Measurements from ENCODE around the gene CFAP74. TPM values are rescaled to one million over a fixed set of nuclear protein-coding genes. Genes with fewer than 3 reads are reported as not detected.

Gene CFAP74
- total and polyA plus RNA-seq, 9 of the 15 experiments (the other 6 are each of a cell fraction or from before 2014, with no cell fraction given): 0.03 to 0.15 (median 0.05) TPM; not detected in 6

DNA sequence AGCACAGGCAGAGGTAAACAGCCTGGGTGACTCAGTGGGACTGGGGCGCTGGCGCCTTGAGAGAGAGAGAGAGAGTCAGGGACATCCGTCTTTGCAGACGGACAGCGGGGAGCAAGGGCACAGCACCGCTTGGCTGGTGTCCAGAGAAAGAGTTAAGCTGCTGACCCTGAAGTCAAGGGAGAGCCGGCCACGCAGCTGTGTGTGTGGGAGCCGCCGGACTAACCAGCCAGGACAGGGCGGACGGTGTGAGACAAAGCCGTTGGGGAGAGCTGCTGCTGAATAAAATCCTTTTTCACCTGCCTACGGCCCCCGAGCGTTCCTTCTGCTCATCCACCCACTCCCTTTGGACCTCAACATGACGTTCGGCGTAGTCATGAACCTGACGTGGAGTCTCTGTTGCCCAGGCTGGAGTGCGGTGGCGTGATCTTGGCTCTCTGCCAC is 14.5 kb downstream of the CFAP74 start (continued):
- TF ChIP-seq, protein P1, sequence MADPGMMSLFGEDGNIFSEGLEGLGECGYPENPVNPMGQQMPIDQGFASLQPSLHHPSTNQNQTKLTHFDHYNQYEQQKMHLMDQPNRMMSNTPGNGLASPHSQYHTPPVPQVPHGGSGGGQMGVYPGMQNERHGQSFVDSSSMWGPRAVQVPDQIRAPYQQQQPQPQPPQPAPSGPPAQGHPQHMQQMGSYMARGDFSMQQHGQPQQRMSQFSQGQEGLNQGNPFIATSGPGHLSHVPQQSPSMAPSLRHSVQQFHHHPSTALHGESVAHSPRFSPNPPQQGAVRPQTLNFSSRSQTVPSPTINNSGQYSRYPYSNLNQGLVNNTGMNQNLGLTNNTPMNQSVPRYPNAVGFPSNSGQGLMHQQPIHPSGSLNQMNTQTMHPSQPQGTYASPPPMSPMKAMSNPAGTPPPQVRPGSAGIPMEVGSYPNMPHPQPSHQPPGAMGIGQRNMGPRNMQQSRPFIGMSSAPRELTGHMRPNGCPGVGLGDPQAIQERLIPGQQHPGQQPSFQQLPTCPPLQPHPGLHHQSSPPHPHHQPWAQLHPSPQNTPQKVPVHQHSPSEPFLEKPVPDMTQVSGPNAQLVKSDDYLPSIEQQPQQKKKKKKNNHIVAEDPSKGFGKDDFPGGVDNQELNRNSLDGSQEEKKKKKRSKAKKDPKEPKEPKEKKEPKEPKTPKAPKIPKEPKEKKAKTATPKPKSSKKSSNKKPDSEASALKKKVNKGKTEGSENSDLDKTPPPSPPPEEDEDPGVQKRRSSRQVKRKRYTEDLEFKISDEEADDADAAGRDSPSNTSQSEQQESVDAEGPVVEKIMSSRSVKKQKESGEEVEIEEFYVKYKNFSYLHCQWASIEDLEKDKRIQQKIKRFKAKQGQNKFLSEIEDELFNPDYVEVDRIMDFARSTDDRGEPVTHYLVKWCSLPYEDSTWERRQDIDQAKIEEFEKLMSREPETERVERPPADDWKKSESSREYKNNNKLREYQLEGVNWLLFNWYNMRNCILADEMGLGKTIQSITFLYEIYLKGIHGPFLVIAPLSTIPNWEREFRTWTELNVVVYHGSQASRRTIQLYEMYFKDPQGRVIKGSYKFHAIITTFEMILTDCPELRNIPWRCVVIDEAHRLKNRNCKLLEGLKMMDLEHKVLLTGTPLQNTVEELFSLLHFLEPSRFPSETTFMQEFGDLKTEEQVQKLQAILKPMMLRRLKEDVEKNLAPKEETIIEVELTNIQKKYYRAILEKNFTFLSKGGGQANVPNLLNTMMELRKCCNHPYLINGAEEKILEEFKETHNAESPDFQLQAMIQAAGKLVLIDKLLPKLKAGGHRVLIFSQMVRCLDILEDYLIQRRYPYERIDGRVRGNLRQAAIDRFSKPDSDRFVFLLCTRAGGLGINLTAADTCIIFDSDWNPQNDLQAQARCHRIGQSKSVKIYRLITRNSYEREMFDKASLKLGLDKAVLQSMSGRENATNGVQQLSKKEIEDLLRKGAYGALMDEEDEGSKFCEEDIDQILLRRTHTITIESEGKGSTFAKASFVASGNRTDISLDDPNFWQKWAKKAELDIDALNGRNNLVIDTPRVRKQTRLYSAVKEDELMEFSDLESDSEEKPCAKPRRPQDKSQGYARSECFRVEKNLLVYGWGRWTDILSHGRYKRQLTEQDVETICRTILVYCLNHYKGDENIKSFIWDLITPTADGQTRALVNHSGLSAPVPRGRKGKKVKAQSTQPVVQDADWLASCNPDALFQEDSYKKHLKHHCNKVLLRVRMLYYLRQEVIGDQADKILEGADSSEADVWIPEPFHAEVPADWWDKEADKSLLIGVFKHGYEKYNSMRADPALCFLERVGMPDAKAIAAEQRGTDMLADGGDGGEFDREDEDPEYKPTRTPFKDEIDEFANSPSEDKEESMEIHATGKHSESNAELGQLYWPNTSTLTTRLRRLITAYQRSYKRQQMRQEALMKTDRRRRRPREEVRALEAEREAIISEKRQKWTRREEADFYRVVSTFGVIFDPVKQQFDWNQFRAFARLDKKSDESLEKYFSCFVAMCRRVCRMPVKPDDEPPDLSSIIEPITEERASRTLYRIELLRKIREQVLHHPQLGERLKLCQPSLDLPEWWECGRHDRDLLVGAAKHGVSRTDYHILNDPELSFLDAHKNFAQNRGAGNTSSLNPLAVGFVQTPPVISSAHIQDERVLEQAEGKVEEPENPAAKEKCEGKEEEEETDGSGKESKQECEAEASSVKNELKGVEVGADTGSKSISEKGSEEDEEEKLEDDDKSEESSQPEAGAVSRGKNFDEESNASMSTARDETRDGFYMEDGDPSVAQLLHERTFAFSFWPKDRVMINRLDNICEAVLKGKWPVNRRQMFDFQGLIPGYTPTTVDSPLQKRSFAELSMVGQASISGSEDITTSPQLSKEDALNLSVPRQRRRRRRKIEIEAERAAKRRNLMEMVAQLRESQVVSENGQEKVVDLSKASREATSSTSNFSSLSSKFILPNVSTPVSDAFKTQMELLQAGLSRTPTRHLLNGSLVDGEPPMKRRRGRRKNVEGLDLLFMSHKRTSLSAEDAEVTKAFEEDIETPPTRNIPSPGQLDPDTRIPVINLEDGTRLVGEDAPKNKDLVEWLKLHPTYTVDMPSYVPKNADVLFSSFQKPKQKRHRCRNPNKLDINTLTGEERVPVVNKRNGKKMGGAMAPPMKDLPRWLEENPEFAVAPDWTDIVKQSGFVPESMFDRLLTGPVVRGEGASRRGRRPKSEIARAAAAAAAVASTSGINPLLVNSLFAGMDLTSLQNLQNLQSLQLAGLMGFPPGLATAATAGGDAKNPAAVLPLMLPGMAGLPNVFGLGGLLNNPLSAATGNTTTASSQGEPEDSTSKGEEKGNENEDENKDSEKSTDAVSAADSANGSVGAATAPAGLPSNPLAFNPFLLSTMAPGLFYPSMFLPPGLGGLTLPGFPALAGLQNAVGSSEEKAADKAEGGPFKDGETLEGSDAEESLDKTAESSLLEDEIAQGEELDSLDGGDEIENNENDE (IDR thresholded peaks at IDR 0.05; ENCODE audit: low read depth, low read length): no peak
- TF ChIP-seq HMG20B (CRISPR knock-in tag; IDR thresholded peaks at IDR 0.05) (no peak), NR2C2 (CRISPR knock-in tag; IDR thresholded peaks at IDR 0.05) (no peak), NR2C2 (tag; IDR thresholded peaks at IDR 0.05) (0 out of 2 replicates have a peak, but pooled peaks have one; percentile 44), U2AF1 (optimal IDR thresholded peaks at IDR 0.05; ENCODE audit: low read depth, low read length) (no peak), ZNF165 (CRISPR knock-in tag; IDR thresholded peaks at IDR 0.05; ENCODE audit: borderline replicate concordance) (peak; percentile 59; the same call in 1 of the 2 replicates)
- TF ChIP-seq, protein P2, sequence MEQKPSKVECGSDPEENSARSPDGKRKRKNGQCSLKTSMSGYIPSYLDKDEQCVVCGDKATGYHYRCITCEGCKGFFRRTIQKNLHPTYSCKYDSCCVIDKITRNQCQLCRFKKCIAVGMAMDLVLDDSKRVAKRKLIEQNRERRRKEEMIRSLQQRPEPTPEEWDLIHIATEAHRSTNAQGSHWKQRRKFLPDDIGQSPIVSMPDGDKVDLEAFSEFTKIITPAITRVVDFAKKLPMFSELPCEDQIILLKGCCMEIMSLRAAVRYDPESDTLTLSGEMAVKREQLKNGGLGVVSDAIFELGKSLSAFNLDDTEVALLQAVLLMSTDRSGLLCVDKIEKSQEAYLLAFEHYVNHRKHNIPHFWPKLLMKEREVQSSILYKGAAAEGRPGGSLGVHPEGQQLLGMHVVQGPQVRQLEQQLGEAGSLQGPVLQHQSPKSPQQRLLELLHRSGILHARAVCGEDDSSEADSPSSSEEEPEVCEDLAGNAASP (IDR thresholded peaks at IDR 0.05): no peak
